GM12872 (cell line): Measurements from ENCODE around the gene DYNC2LI1.

Experiments
- TF ChIP-seq, protein P1 (sequence below): IDR thresholded peaks from 3 replicates; pipeline ENCODE4 v1.5.1; 2011; ENCODE audit warnings: low read depth, mild to moderate bottlenecking, low read length, moderate library complexity; ENCODE audit not compliant: insufficient read depth

The DYNC2LI1 gene

DNA sequence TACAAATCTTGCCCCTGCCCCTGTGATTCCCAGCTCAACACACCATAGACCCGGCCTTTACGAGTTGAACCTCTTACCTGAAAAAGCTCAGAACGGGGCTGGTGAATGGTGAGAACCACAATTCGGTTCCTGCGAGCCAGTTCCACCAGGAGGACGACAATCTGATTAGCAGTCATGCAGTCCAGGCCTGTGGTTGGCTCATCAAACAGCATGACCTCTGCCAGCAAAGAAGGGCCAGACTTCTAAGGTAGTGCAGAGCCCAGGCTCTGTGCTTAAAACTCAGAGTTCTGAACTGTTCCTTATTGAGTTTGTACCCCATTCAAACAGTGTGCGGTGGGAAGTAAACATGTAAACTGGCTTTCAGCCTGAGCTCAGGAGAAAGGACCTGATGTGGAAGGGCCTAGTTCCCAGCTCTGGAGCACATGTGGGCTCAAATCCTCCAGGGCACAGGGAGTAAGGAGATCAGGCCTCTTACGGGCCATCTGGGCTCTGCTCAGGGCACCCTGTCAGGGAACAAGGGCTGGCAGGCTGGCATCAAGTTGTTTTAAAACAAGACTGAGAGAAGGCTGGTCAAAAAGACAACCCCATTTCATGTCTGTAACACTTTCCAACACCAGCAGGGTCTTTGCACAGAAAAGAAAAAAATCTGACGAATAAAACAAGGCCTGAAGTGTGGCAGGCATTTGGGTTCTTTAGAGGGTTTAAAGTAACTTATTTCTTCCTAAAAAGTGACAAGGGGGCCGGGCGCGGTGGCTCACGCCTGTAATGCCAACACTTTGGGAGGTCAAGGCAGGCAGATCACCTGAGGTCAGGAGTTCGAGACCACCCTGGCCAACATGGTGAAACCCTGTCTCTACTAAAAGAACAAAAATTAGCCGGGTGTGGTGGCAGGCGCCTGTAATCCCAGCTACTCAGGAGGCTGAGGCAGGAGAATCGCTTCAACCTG lies 52.7 kb downstream of the DYNC2LI1 start:
- TF ChIP-seq, protein P1, sequence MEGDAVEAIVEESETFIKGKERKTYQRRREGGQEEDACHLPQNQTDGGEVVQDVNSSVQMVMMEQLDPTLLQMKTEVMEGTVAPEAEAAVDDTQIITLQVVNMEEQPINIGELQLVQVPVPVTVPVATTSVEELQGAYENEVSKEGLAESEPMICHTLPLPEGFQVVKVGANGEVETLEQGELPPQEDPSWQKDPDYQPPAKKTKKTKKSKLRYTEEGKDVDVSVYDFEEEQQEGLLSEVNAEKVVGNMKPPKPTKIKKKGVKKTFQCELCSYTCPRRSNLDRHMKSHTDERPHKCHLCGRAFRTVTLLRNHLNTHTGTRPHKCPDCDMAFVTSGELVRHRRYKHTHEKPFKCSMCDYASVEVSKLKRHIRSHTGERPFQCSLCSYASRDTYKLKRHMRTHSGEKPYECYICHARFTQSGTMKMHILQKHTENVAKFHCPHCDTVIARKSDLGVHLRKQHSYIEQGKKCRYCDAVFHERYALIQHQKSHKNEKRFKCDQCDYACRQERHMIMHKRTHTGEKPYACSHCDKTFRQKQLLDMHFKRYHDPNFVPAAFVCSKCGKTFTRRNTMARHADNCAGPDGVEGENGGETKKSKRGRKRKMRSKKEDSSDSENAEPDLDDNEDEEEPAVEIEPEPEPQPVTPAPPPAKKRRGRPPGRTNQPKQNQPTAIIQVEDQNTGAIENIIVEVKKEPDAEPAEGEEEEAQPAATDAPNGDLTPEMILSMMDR = no peak

DNA sequence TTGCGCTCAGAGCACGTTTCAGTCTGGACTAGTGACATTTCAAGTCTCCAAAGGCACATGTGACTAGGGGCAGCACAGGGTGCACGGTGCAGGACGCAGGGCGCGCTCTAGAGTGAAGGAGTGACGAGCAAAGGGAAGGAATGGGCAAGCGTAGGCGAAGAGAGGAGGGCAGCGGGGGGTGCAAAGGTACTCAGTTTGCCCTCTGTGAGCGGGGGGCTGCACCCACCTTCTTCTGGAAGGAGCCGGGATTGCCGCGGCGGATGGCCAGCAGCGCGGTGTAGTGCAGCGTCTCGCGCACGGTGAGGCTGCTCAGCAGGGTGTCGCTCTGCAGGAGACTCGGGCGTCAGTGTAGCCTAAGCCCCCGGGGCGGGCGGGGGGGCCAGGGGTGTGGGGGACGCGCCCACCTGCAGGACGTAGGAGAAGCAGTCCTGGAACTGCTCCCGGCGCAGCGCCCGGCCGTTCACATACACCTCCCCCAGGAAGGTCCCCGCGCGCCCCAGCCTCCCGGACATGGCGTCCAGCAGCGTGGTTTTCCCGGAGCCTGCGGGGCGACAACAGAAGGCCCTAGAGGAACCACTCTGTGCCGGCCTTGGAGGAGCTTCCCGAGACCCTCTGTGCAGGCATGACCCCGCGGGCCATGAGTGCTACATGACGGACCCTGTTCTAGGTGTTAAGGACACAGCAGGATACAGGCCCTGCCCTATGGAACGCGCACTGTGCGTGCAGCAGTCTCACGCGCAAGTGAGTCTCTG lies 57.9 kb downstream of the DYNC2LI1 start:
- TF ChIP-seq, protein P1 = no peak

DNA sequence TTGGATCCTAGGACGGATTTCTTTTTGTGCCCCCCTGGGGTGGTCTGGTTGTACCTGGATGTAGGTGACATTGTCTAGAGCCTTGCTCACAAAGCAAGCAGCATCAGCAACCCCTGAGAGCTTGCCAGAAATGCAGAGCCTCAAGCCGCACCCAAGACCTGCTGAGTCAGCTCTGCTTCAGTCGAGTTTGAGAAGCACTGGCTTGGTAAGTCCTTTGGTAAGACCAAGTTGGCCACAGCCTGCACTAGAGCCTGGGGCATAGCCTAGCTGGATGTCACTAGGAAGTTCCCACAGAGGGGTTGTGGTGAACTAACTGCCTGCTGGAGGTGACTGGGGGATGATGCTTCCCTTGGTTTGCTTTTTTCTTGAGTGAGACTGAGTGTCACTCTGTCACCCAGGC lies 58.6 kb downstream of the DYNC2LI1 start:
- TF ChIP-seq, protein P1 = no peak

DNA sequence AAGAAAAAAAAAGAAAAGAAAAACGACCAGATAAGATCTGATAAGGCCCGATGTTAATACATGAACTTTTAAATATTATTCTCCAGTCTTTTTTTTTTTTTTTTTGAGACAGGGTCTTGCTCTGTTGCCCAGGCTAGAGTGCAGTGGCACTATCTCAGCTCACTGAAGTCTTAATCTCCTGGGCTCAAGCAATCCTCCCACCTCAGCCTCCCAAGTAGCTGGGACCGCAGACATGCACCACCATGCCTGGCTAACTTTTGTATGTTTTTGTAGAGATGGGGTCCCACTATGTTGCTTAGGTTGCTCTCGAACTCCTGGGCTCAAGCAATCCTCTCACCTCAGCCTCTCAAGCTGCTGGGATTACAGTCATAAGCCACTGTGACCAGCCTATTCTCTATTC lies 63.2 kb downstream of the DYNC2LI1 start:
- TF ChIP-seq, protein P1 = no peak

DNA sequence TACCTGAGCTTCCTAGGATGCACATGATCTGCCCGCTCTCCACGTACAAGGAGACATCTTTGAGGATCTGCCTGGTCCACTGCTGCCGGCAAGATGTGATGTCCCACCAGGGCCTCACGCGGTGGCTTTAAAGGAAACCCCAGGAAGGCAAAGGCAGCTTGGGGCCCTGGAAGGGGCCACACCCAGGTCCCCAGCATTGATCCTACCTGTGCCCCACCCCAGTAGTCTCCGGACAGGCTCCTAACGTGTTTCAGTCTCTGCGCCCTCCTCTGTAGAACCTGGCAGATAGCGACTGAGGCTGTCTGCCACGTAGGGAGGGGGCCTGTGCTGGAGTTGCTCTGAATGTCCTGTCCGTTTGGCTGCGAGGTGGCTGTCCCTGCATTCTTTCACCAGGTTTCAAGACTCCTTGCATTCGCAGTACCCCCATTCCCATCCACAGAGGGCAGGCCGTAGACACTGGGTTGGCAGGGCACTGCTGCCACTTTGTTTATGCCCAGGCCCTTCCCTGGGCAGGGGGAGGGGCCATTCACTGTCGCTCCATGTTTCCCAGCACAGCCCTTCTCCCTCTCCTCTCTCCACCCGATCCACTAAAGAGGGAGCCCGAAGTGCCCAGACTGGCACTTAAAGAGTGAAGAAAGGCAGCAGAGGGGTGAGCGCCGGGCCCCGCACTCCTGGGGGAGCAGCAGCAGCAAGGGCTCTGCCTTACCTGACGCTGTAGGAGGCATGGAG lies 64.2 kb downstream of the DYNC2LI1 start:
- TF ChIP-seq, protein P1 = no peak

DNA sequence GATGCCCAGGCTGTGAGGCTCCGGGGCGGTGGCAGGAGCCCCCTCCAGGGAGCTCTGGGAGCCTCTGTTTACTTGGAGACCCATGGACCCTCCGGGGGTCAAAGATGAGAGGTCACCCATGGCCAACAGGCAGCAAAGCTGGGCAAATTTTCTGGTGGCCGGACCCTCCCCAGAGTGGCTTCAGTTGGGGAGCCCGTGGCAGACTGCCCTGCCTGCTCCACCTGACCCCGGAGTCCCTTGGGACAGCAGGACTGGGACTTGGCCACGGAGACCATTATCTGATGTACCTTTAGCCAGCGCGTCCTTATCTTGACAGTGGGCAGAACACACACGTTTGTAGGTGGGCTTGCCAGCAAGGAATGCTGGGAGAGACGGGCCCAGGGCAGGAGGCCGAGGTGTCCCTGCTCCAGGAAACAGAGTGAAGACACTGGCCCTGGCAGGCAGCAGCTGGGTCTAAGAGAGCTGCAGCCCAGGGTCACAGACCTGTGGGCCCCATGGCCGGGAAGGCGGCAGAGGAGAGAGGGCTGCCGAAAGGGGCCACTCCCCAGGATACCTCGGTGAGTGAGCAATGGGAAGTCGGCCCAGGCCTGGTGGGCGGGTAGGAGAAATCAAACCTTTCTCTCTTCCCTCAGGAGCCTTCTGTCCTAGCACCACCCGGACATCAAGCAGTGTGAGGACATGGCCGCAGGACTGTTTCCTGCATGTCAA lies 64.9 kb downstream of the DYNC2LI1 start, which contains the start of the genes ABCG5 and ABCG8:
ABCG5 (minus strand) TSS at position 280 of the 708 bp plus-strand sequence; CDS start at position 120, 160 bp downstream.
ABCG8 (plus strand) TSS at position 412 of the 708 bp plus-strand sequence; CDS start at position 495, 83 bp downstream.
- TF ChIP-seq, protein P1 = no peak
